GM12873 (cell line): Measurements from ENCODE around the gene RSL24D1.

Source experiments
- TF ChIP-seq, protein P1 (sequence below): IDR thresholded peaks from 2 replicates; pipeline ENCODE4 v1.5.1; 2012; ENCODE audit warnings: low read depth, mild to moderate bottlenecking, moderate library complexity, low read length, control low read depth; ENCODE audit not compliant: insufficient read depth; ENCODE audit errors: missing control alignments

The RSL24D1 gene

DNA sequence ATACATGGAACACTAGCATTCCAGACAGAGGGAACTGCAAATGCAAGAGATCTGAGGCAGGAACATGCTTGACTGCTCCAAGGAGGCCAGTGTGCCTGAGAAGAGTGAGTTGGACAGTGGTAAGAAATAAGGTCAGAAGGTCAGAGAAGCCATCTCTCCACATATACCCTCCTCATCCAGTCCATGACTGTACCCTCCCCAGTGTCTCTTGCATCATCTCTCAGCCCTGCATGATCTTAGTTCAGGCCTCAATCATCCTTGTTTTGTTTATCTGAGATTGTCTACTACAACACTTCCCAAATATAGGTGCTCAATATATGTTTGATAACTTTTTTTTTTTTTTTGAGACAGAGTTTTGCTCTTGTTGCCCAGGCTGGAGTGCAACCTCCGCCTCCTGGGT lies 5.5 kb upstream of the RSL24D1 start:
- TF ChIP-seq, protein P1, sequence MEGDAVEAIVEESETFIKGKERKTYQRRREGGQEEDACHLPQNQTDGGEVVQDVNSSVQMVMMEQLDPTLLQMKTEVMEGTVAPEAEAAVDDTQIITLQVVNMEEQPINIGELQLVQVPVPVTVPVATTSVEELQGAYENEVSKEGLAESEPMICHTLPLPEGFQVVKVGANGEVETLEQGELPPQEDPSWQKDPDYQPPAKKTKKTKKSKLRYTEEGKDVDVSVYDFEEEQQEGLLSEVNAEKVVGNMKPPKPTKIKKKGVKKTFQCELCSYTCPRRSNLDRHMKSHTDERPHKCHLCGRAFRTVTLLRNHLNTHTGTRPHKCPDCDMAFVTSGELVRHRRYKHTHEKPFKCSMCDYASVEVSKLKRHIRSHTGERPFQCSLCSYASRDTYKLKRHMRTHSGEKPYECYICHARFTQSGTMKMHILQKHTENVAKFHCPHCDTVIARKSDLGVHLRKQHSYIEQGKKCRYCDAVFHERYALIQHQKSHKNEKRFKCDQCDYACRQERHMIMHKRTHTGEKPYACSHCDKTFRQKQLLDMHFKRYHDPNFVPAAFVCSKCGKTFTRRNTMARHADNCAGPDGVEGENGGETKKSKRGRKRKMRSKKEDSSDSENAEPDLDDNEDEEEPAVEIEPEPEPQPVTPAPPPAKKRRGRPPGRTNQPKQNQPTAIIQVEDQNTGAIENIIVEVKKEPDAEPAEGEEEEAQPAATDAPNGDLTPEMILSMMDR, result no peak

DNA sequence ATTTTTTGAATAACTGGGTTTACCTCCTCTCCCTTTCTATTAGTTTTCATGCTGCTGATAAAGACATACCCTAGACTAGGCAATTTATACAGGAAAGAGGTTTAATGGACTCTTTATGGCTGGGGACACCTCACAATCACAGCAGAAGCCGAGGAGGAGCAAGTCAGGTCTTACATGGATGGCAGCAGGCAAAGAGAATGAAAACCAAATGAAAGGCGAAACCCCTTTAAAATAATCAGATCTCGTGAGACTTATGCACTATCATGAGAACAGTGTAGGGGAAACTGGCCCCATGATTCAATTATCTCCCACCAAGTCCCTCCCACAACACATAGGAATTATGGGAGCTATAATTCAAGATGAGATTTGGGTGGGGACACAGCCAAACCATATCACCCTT lies 2.0 kb upstream of the RSL24D1 start:
- TF ChIP-seq, protein P1, result no peak

DNA sequence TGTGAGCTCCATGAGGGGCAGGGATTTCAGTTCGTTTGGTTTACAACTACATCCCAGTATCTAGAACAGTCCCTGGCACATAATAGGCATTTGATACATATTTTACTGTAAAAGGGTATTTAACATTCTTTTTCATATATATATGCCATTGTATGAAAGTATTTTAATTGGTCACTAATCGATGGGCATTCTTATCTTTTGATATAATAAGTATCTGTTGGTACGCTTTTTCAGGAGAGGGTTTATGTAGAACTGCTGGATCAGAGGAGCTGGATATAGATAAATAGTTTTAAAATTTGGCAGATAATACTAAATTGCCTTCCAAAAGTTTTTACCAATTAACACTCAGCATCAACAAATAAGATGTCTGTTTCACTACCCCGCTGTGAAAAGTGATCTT lies 978 bp upstream of the RSL24D1 start:
- TF ChIP-seq, protein P1, result no peak

DNA sequence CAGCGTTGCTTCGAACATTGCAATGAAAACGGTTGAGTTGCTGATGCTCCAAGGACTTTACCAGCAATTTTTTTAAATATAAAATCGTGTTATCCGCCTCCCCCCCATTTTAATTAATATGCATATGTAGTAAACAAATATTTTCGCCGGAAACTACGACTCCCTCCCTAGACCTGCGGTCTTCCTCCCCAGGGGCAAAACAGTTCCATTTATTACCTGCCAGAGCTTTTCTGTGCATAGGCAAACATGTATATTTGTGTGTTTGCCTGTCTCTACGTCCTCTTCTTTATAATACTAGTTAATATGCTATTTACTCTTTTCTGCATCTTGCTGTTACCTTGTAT lies 593 bp upstream of the RSL24D1 start:
- TF ChIP-seq, protein P1, result no peak

DNA sequence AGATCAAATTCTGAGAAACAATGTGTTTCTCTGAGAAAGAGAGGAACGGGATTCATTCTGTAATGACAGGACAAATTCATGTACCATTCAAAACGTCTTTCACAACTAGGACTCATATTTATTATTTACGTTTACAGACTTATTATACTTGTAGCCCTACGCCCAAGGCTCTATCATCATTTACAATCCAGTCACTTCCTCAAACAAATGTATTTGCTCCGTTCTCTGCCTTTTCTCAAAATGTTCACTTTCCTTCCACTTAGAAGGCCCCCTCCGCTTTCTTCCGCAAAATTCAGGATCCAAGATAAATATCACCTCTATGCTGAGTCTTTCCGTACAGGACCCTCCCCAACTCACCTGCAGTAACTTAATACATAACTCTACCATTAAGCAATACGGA lies 745 bp downstream of the RSL24D1 start:
- TF ChIP-seq, protein P1, result no peak

DNA sequence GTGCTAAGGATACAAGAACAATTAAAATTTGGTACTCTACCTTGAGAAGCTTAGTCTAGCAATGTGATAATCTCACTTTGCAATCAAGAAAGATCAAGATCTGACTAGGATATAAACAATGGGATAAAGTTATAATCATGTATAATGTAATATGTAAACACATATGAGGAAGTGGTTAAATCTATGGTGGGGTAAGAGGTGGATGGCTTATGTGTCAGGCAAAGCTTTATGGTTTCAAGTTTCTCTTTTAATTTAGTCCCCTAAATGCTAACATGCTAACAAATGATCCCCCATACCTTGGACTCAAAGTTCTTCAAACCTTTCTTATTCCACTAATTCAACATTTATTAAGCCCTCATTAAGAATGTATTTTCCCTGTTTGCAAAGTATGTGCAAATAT lies 2.5 kb downstream of the RSL24D1 start:
- TF ChIP-seq, protein P1, result no peak

DNA sequence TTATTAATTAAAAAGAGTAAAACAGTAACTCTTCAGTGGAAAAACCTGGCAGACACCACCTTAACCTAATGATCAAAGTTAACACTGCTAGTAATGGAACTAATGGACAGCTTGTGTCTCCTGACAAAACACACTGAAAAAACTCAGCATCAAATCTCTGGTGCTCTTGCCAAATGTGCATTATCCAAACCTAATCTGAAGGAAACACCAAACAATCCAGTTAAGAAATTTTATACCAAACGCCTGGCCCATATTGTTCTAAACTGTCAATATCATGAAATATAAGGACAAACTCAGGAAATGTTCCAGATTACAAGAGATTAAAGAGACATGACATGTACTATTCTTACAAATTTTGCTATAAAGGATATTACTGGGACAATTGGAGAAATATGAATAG lies 10.4 kb downstream of the RSL24D1 start:
- TF ChIP-seq, protein P1, result no peak

DNA sequence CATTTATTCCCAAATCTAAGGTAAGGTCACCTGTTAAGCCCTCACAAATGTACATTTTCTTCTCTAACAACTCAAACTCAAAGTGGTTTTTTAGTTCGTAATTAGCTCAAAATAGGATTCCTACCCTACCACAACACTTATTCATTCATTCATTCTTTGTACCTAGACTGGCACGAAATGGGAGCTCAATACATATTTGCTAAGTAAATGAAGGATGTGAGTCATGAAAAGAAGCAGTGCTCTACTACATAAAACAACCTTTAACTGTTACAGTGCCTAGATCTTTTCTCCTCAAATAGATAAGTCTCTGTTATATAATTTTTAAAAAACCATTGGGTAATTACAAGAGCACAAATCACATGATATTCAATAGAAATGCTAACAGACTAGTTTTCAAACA lies 13.1 kb downstream of the RSL24D1 start:
- TF ChIP-seq, protein P1, result no peak
